Lung (tissue), 12 donors: ENCODE measurements around the gene ANGEL2. TPM values are rescaled to one million over a fixed set of nuclear protein-coding genes. Genes with fewer than 3 reads are reported as not detected.
"Not testable (repeated sequence)": the region's sequence is repeated elsewhere in the genome, so short reads cannot be mapped to it uniquely, and the experiment has no call there.

ENCODE experiments used
- ATAC-seq: fragments of 200-7000 bp; cut with Tn5 transposase; one replicate; pipeline ENCODE4 v1.9.1; 2020; ENCODE audit warnings: moderate number of reproducible peaks; ENCODE audit not compliant: insufficient read depth, low FRiP score
- DNase-seq, 3 donors: peaks; one replicate each; pipeline ENCODE4 v3.0.0-alpha.2; 2013 to 2017
- H3K27ac ChIP-seq, 2 donors: one replicate each; pipeline ENCODE4 v1.5.1; 2013; ENCODE audit warnings: mild to moderate bottlenecking in 2 of 2, moderate library complexity in 2 of 2, control low read depth in 1 of 2, inconsistent platforms in 1 of 2, low read depth in 1 of 2, low read length in 1 of 2
- H3K27me3 ChIP-seq, 3 donors: one replicate each; pipeline ENCODE4 v1.5.1; 2013; ENCODE audit warnings: low read length in 2 of 3; ENCODE audit not compliant: control insufficient read depth in 3 of 3, insufficient read depth in 3 of 3
- H3K36me3 ChIP-seq, 4 donors: one replicate each; pipeline ENCODE4 v1.5.1; 2013; ENCODE audit warnings: low read length in 4 of 4, mild to moderate bottlenecking in 1 of 4, moderate library complexity in 1 of 4; ENCODE audit not compliant: control insufficient read depth in 4 of 4, insufficient read depth in 4 of 4
- H3K4me1 ChIP-seq, 5 donors: one replicate each; pipeline ENCODE4 v1.5.1; 2013; ENCODE audit warnings: low read length in 5 of 5, mild to moderate bottlenecking in 2 of 5, moderate library complexity in 1 of 5; ENCODE audit not compliant: control insufficient read depth in 5 of 5, insufficient read depth in 5 of 5
- H3K4me3 ChIP-seq: one replicate; pipeline ENCODE4 v1.5.1; 2013; ENCODE audit warnings: mild to moderate bottlenecking, control low read depth, moderate library complexity
- H3K9ac ChIP-seq, 2 donors: one replicate each; pipeline ENCODE4 v1.5.1; 2013; ENCODE audit warnings: low read length in 2 of 2, control low read depth in 1 of 2; ENCODE audit not compliant: insufficient read depth in 1 of 2
- H3K9me3 ChIP-seq, 4 donors: one replicate each; pipeline ENCODE4 v1.5.1; 2013; ENCODE audit warnings: low read length in 3 of 4, mild to moderate bottlenecking in 1 of 4, moderate library complexity in 1 of 4; ENCODE audit not compliant: control insufficient read depth in 4 of 4, insufficient read depth in 3 of 4
- CTCF ChIP-seq: IDR thresholded peaks from 2 replicates; pipeline ENCODE4 v1.5.1; 2012; ENCODE audit warnings: mild to moderate bottlenecking; ENCODE audit errors: control extremely low read depth, extremely low read depth
- WGBS, 2 donors: extraction: QIAGEN DNeasy Blood & Tissue Kit; methylation state at CpG; one replicate each; pipeline ENCODE4 v1.1.7; 2013; 5-methylcytosine and 5-hydroxymethylcytosine counted together
- polyA plus RNA-seq, 2 donors: library from polyadenylated mRNA; stranded (reverse); fragments of 200-250 nt; gene quantifications; one replicate each; pipeline ENCODE4 v1.2.1, GENCODE V29; 2013
- total RNA-seq, 2 donors: library from RNA; depleted of rRNA in 1 of 2; stranded (reverse); fragments of >200 nt in 1 of 2; gene quantifications; one replicate each; pipeline ENCODE4 v1.2.1, GENCODE V29; 2014 to 2021
- donor health status: control.
- donor health status: control.
- donor health status: Bipolar disorder and iron deficiency.
- donor health status: healthy.
- donor health status: DM: yes; HTN: yes; CAD: no.

Gene ANGEL2
- total and polyA plus RNA-seq, 4 donors: 13.7 to 53.7 (median 29.0) TPM

- 82 to 88% methylated on average over 1 of the region's 1 CpG for WGBS, 2 donors
- H3K9ac ChIP-seq: no peak overlapping the region
These were observed 25.8 kb upstream of the ANGEL2 start for GRCh38 chr1:213041443-213041842.

GRCh38 chr1:213035573-213035972 is 19.9 kb upstream of the ANGEL2 start:
- peaks cover 0 to 4% (median 0%) of the 10 kb centered on the region in 4 donors for H3K9me3 ChIP-seq
- no peak overlapping the region for H3K9ac ChIP-seq
- no peak for DNase-seq
- WGBS, 2 donors: 90 to 95% methylated on average over 2 of the region's 2 CpGs
- H3K27ac ChIP-seq: no peak overlapping the region
- H3K4me1 ChIP-seq: no peaks in the 10 kb centered on the region
- no peak for ATAC-seq
- no peak overlapping the region for H3K4me3 ChIP-seq
- peaks cover 0 to 7% (median 4%) of the 10 kb centered on the region in 3 donors for H3K27me3 ChIP-seq
- no peaks in the 10 kb centered on the region for H3K36me3 ChIP-seq
- no peak for TF ChIP-seq CTCF

More at GRCh38 chr1:213041443-213041842, 25.8 kb upstream of the ANGEL2 start:
- Histone ChIP-seq H3K27ac (no peak overlapping the region), H3K4me1 (no peaks in the 10 kb centered on the region), H3K4me3 (no peak overlapping the region), H3K27me3 (peaks cover 0 to 2% (median 2%) of the 10 kb centered on the region in 3 donors), H3K9me3 (peaks cover 0 to 2% (median 0%) of the 10 kb centered on the region in 4 donors), H3K36me3 (no peaks in the 10 kb centered on the region)
- TF ChIP-seq CTCF: no peak
- ATAC-seq (no peak), DNase-seq (no peak)

GRCh38 chr1:213034713-213035112 is 19.0 kb upstream of the ANGEL2 start:
- Histone ChIP-seq H3K36me3 (no peaks in the 10 kb centered on the region), H3K27ac (no peak overlapping the region), H3K9ac (no peak overlapping the region), H3K4me1 (no peaks in the 10 kb centered on the region), H3K9me3 (peaks cover 0 to 4% (median 0%) of the 10 kb centered on the region in 4 donors), H3K27me3 (peaks cover 0 to 6% (median 4%) of the 10 kb centered on the region in 3 donors), H3K4me3 (no peak overlapping the region)
- no peak for TF ChIP-seq CTCF
- ATAC-seq (no peak), DNase-seq (no peak)
- WGBS, 2 donors: 95 to 100% methylated on average over 1 of the region's 1 CpG

GRCh38 chr1:213032651-213033050 is 17.0 kb upstream of the ANGEL2 start:
- Histone ChIP-seq H3K4me3 (no peak overlapping the region), H3K27ac (no peak overlapping the region), H3K9me3 (peaks cover 0 to 4% (median 0%) of the 10 kb centered on the region in 4 donors), H3K4me1 (no peaks in the 10 kb centered on the region), H3K36me3 (no peaks in the 10 kb centered on the region), H3K27me3 (peaks cover 0 to 6% (median 4%) of the 10 kb centered on the region in 3 donors), H3K9ac (no peak overlapping the region)
- TF ChIP-seq CTCF: no peak
- ATAC-seq (no peak), DNase-seq (no peak)

GRCh38 chr1:213027024-213027423 is 11.4 kb upstream of the ANGEL2 start:
- not testable (repeated sequence) for H3K27me3 ChIP-seq, H3K27ac ChIP-seq, ATAC-seq, H3K9ac ChIP-seq, H3K4me3 ChIP-seq, H3K9me3 ChIP-seq, DNase-seq, H3K4me1 ChIP-seq, H3K36me3 ChIP-seq
- WGBS, 2 donors: 81 to 90% methylated on average over 3 of the region's 3 CpGs
